HUES64 (cell line): ENCODE measurements around the gene STYK1.
"Not testable (repeated sequence)": the region's sequence is repeated elsewhere in the genome, so short reads cannot be mapped to it uniquely, and the experiment has no call there.

Experiments used
- H3K27ac ChIP-seq: 2 replicates; pipeline ENCODE4 v1.7.0; 2013; ENCODE audit warnings: low read depth, low read length, inconsistent platforms
- H3K27me3 ChIP-seq: 2 replicates; pipeline ENCODE4 v1.6.1; 2013; ENCODE audit warnings: mild to moderate bottlenecking, low read length; ENCODE audit not compliant: insufficient read depth
- H3K36me3 ChIP-seq: 2 replicates; pipeline ENCODE4 v1.6.1; 2013; ENCODE audit warnings: mild to moderate bottlenecking, low read length; ENCODE audit not compliant: insufficient read depth
- H3K4me1 ChIP-seq: 2 replicates; pipeline ENCODE4 v1.6.1; 2013; ENCODE audit warnings: mild to moderate bottlenecking, low read length, moderate library complexity; ENCODE audit not compliant: insufficient read depth
- H3K4me3 ChIP-seq: 2 replicates; pipeline ENCODE4 v1.5.1; 2013; ENCODE audit warnings: mild to moderate bottlenecking, low read length, moderate library complexity
- H3K9ac ChIP-seq: 2 replicates; pipeline ENCODE4 v1.6.1; 2013; ENCODE audit warnings: mild to moderate bottlenecking, low read depth, low read length
- H3K9me3 ChIP-seq: 2 replicates; pipeline ENCODE4 v1.6.1; 2013; ENCODE audit warnings: low read depth, low read length; ENCODE audit not compliant: insufficient read depth
- WGBS: fragments of 150-250, 120-280 bp; methylation state at CpG from one replicate; pipeline ENCODE4 v1.1.7; 2013; ENCODE audit warnings: missing lambda C conversion rate; 5-methylcytosine and 5-hydroxymethylcytosine counted together

STYK1 gene

GRCh38 chr12:10688042-10688441 lies 14.2 kb upstream of the STYK1 start:
- H3K36me3 ChIP-seq, result no peaks in the 10 kb centered on the region
- no peak overlapping the region for H3K4me3 ChIP-seq
- no peaks in the 10 kb centered on the region for H3K9me3 ChIP-seq
- H3K9ac ChIP-seq, result no peak overlapping the region
- no peak overlapping the region for H3K27ac ChIP-seq
- 100% methylated on average over 1 of the region's 1 CpG for WGBS
- no peaks in the 10 kb centered on the region for H3K27me3 ChIP-seq
- no peaks in the 10 kb centered on the region for H3K4me1 ChIP-seq

GRCh38 chr12:10672231-10672868 lies 1.5 kb downstream of the STYK1 start:
- H3K4me1 ChIP-seq, result no peaks in the 10 kb centered on the region
- WGBS, result 84% methylated on average over 15 of the region's 15 CpGs
- no peaks in the 10 kb centered on the region for H3K27me3 ChIP-seq
- H3K9ac ChIP-seq, result no peak overlapping the region
- no peak overlapping the region for H3K27ac ChIP-seq
- H3K4me3 ChIP-seq, result no peak overlapping the region
- no peaks in the 10 kb centered on the region for H3K36me3 ChIP-seq
- no peaks in the 10 kb centered on the region for H3K9me3 ChIP-seq

- Histone ChIP-seq H3K9me3 (no peaks in the 10 kb centered on the region), H3K27ac (no peak overlapping the region), H3K36me3 (no peaks in the 10 kb centered on the region), H3K4me3 (no peak overlapping the region), H3K4me1 (no peaks in the 10 kb centered on the region), H3K27me3 (no peaks in the 10 kb centered on the region), H3K9ac (no peak overlapping the region)
- WGBS, result no CpG with 5 or more reads among the region's 1 CpG
Measured at GRCh38 chr12:10669533-10669932, 4.3 kb downstream of the STYK1 start.

- H3K27ac ChIP-seq, result no peak overlapping the region
- no peak overlapping the region for H3K4me3 ChIP-seq
- no peaks in the 10 kb centered on the region for H3K9me3 ChIP-seq
- no peaks in the 10 kb centered on the region for H3K36me3 ChIP-seq
- WGBS, result 94% methylated on average over 5 of the region's 5 CpGs
- no peak overlapping the region for H3K9ac ChIP-seq
- H3K4me1 ChIP-seq, result no peaks in the 10 kb centered on the region
- no peaks in the 10 kb centered on the region for H3K27me3 ChIP-seq
Measured at GRCh38 chr12:10668526-10668925, 5.3 kb downstream of the STYK1 start.

- Histone ChIP-seq H3K4me1 (no peaks in the 10 kb centered on the region), H3K27ac (no peak overlapping the region), H3K9me3 (no peaks in the 10 kb centered on the region), H3K36me3 (no peaks in the 10 kb centered on the region), H3K27me3 (no peaks in the 10 kb centered on the region), H3K9ac (no peak overlapping the region), H3K4me3 (no peak overlapping the region)
- WGBS, result 97% methylated on average over 1 of the region's 1 CpG
Measured at GRCh38 chr12:10667581-10667980, 6.3 kb downstream of the STYK1 start.

GRCh38 chr12:10664499-10664898 lies 9.4 kb downstream of the STYK1 start:
- H3K9ac ChIP-seq, result no peak overlapping the region
- no peak overlapping the region for H3K4me3 ChIP-seq
- H3K4me1 ChIP-seq, result no peaks in the 10 kb centered on the region
- no peak overlapping the region for H3K27ac ChIP-seq
- H3K36me3 ChIP-seq, result no peaks in the 10 kb centered on the region
- H3K9me3 ChIP-seq, result no peaks in the 10 kb centered on the region
- no peaks in the 10 kb centered on the region for H3K27me3 ChIP-seq
- 89% methylated on average over 2 of the region's 2 CpGs for WGBS

GRCh38 chr12:10663869-10664268 lies 10.0 kb downstream of the STYK1 start:
- Histone ChIP-seq H3K27me3 (no peaks in the 10 kb centered on the region), H3K36me3 (no peaks in the 10 kb centered on the region), H3K27ac (no peak overlapping the region), H3K4me1 (no peaks in the 10 kb centered on the region), H3K9ac (no peak overlapping the region), H3K4me3 (no peak overlapping the region), H3K9me3 (peaks cover 1% of the 10 kb centered on the region; the same call in 1 of the 2 replicates)
- 89% methylated on average over 3 of the region's 3 CpGs for WGBS

GRCh38 chr12:10661338-10661737 lies 12.5 kb downstream of the STYK1 start:
- WGBS, result 95% methylated on average over 3 of the region's 3 CpGs

GRCh38 chr12:10654003-10654402 lies 19.8 kb downstream of the STYK1 start:
- peaks cover 28% of the 10 kb centered on the region for H3K9me3 ChIP-seq
- H3K27me3 ChIP-seq, result no peaks in the 10 kb centered on the region
- H3K27ac ChIP-seq, result no peak overlapping the region
- H3K36me3 ChIP-seq, result no peaks in the 10 kb centered on the region
- H3K4me3 ChIP-seq, result no peak overlapping the region
- H3K9ac ChIP-seq, result no peak overlapping the region
- no peaks in the 10 kb centered on the region for H3K4me1 ChIP-seq

More at GRCh38 chr12:10661338-10661737, 12.5 kb downstream of the STYK1 start:
- no peak overlapping the region for H3K4me3 ChIP-seq
- H3K4me1 ChIP-seq, result no peaks in the 10 kb centered on the region
- no peaks in the 10 kb centered on the region for H3K27me3 ChIP-seq
- no peak overlapping the region for H3K27ac ChIP-seq
- H3K36me3 ChIP-seq, result no peaks in the 10 kb centered on the region
- peaks cover 25% of the 10 kb centered on the region for H3K9me3 ChIP-seq
- no peak overlapping the region for H3K9ac ChIP-seq

- H3K27ac ChIP-seq, result no peak overlapping the region
- H3K27me3 ChIP-seq, result no peaks in the 10 kb centered on the region
- H3K4me3 ChIP-seq, result no peak overlapping the region
- no peaks in the 10 kb centered on the region for H3K36me3 ChIP-seq
- H3K9ac ChIP-seq, result no peak overlapping the region
- 95% methylated on average over 3 of the region's 3 CpGs for WGBS
- H3K4me1 ChIP-seq, result no peaks in the 10 kb centered on the region
- H3K9me3 ChIP-seq, result peaks cover 24% of the 10 kb centered on the region
Measured at GRCh38 chr12:10652192-10652591, 21.7 kb downstream of the STYK1 start.

- H3K9ac ChIP-seq, H3K4me3 ChIP-seq, H3K27ac ChIP-seq, H3K27me3 ChIP-seq, H3K4me1 ChIP-seq, H3K36me3 ChIP-seq: not testable (repeated sequence)
- peaks cover 40% of the 10 kb centered on the region for H3K9me3 ChIP-seq
Measured at GRCh38 chr12:10646576-10646975, 27.3 kb downstream of the STYK1 start.

- H3K9ac ChIP-seq, result no peak overlapping the region
- H3K4me1 ChIP-seq, result no peaks in the 10 kb centered on the region
- H3K9me3 ChIP-seq, result peaks cover 40% of the 10 kb centered on the region
- WGBS, result 88% methylated on average over 4 of the region's 4 CpGs
- no peaks in the 10 kb centered on the region for H3K27me3 ChIP-seq
- no peak overlapping the region for H3K27ac ChIP-seq
- H3K4me3 ChIP-seq, result no peak overlapping the region
- no peaks in the 10 kb centered on the region for H3K36me3 ChIP-seq
Measured at GRCh38 chr12:10645910-10646309, 27.9 kb downstream of the STYK1 start.
